Prostate gland (tissue), 2 donors: Measurements from ENCODE around the gene TMEM107. TPM values are rescaled to one million over a fixed set of nuclear protein-coding genes. Genes with fewer than 3 reads are reported as not detected.

Source experiments
- DNase-seq: peaks from one replicate; pipeline ENCODE4 v3.0.0-alpha.2; 2019; ENCODE audit warnings: low spot score
- H3K27ac ChIP-seq, 2 donors: fragments of 200-600 bp; sonication (generic); 2 replicates each; pipeline ENCODE4 v1.5.1; 2017 to 2019
- H3K27me3 ChIP-seq: fragments of 200-600 bp; sonication (generic); replicated peaks from 2 replicates; pipeline ENCODE4 v1.5.1; 2019; ENCODE audit not compliant: insufficient read depth
- H3K36me3 ChIP-seq, 2 donors: fragments of 200-600 bp; sonication (generic); 1 replicate in 1 of 2; 2 replicates in 1 of 2; pipeline versions ENCODE4 v1.5.1 to v1.8.1; 2017 to 2019
- H3K4me1 ChIP-seq: fragments of 200-600 bp; sonication (generic); replicated peaks from 2 replicates; pipeline ENCODE4 v1.5.1; 2019
- H3K4me3 ChIP-seq, 2 donors: fragments of 200-600 bp; sonication (generic); 2 replicates each; pipeline ENCODE4 v1.5.1; 2017 to 2019
- H3K9me3 ChIP-seq: fragments of 200-600 bp; sonication (generic); 2 replicates; pipeline ENCODE4 v1.5.1; 2017
- POLR2A ChIP-seq: fragments of 450-650 bp; IDR thresholded peaks from one replicate; pipeline ENCODE4 v1.6.1; 2016; ENCODE audit warnings: antibody characterized with exemption, mild to moderate bottlenecking
- POLR2AphosphoS5 ChIP-seq: sonication (generic); formaldehyde crosslinking; IDR thresholded peaks from one replicate; pipeline ENCODE4 v1.6.1; 2017; ENCODE audit warnings: antibody characterized with exemption
- WGBS: methylation state at CpG from one replicate; pipeline ENCODE4 v1.1.5; 2018; 5-methylcytosine and 5-hydroxymethylcytosine counted together
- intact Hi-C: fragments of 100-400 bp; cut with DNase I; formaldehyde crosslinking; loops from one replicate; pipeline ENCODE4 v1.14.2; 2022
- total RNA-seq, 2 donors: library from RNA; depleted of rRNA; stranded (reverse); fragments of >200 nt; gene quantifications; one replicate each; pipeline ENCODE4 v1.1.0, GENCODE V29; 2016
- TF ChIP-seq, protein P1 (sequence below), 4 experiments: fragments of 200-600 bp in 2 of 4; fragments of 450-650 bp in 2 of 4; sonication (generic) in 2 of 4; IDR thresholded peaks; 1 replicate in 3 of 4; 2 replicates in 1 of 4; pipeline ENCODE4 v1.5.1; 2016 to 2019; ENCODE audit warnings: antibody characterized with exemption in 4 of 4, mild to moderate bottlenecking in 2 of 4, moderate library complexity in 2 of 4

TMEM107 gene
- total RNA-seq, 2 donors from 2014 or later: 8.6 to 13.9 TPM

DNA sequence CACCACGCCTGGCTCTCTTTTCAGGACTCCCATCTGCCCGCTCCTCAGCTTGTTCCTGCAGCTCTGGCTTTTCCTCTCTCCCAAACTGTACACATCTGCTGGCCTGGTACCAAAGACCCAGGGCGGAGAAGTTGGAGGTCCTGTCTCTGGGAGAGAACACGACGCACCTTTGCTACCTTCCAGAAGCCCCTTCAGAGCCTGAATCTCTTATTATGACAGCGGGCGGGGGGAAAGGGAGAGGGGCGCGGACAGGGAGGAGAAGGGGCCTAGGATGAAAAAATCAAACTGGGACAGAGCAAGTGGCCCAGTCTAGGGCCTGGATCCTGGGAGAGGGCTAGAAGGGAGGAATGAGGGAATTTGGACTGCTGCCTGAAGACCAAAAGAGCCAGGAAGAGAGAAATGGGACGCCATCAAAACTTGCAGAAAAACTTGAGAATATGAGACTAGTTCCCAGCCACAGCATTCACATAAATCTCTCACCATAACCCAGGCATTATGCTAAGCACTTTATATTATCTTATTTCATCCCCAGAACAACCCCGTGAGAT lies 21.5 kb downstream of the TMEM107 start:
- intact Hi-C loops: loop anchor here (10.0 kb wide), 1 partner anchor 310 kb away; no protein-coding TSS in a partner anchor
- WGBS: 2% methylated on average over 11 of the region's 11 CpGs
- no peaks in the 10 kb centered on the region for H3K27me3 ChIP-seq

DNA sequence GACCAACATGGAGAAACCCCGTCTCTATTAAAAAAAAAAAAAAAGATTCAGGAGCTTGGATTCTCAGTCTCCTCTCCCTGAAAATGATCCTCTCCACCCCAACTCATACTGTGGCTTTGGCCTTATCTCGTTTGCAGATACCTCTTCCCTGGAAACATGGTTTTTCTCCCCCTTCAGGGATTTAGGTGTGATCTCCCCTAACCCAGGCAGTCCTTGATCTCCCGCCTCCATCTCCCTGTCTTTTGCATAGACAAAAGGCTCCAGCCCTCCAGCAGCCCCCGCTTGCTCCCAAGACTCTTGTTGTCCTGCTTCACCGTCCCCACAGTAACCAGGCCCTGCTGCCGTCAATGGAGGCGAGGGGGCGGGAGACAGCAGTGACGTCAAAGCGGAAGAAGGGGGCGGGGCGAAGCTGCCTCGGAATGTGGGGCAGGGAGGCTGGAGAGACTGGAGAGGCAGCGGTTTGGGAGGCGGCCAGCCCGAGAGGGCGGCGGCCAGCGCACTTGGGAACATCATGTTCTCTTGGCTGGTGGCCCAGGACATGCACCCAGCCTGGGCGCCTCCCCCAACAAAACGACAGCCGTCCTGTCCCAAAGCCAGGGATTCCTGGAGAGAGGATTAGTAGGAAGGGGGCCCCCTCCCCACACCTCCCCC lies 22.1 kb downstream of the TMEM107 start:
- no peaks in the 10 kb centered on the region for H3K9me3 ChIP-seq
- H3K4me3 ChIP-seq: peak overlapping the region; percentile 71 to 95
- peaks cover 17% of the 10 kb centered on the region for H3K4me1 ChIP-seq
- peak overlapping the region; percentile 100 for H3K27ac ChIP-seq
- WGBS: 2% methylated on average over 22 of the region's 22 CpGs
- intact Hi-C loops: loop anchor here (10.0 kb wide), 1 partner anchor 309 kb away; no protein-coding TSS in a partner anchor
- no peaks in the 10 kb centered on the region for H3K27me3 ChIP-seq
- peak; percentile 100 for DNase-seq
- TF ChIP-seq POLR2AphosphoS5 (peak; percentile 100), POLR2A (peak; percentile 78)
- TF ChIP-seq, protein P1, sequence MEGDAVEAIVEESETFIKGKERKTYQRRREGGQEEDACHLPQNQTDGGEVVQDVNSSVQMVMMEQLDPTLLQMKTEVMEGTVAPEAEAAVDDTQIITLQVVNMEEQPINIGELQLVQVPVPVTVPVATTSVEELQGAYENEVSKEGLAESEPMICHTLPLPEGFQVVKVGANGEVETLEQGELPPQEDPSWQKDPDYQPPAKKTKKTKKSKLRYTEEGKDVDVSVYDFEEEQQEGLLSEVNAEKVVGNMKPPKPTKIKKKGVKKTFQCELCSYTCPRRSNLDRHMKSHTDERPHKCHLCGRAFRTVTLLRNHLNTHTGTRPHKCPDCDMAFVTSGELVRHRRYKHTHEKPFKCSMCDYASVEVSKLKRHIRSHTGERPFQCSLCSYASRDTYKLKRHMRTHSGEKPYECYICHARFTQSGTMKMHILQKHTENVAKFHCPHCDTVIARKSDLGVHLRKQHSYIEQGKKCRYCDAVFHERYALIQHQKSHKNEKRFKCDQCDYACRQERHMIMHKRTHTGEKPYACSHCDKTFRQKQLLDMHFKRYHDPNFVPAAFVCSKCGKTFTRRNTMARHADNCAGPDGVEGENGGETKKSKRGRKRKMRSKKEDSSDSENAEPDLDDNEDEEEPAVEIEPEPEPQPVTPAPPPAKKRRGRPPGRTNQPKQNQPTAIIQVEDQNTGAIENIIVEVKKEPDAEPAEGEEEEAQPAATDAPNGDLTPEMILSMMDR (IDR thresholded peaks at IDR 0.05): peak in 2 of 4 experiments; percentile 8 to 13
- peaks cover 11 to 18% of the 10 kb centered on the region in 2 donors for H3K36me3 ChIP-seq

More for the DNA sequence above, 21.5 kb downstream of the TMEM107 start:
- H3K4me3 ChIP-seq: peak overlapping the region; percentile 71 to 95
- no peaks in the 10 kb centered on the region for H3K9me3 ChIP-seq
- TF ChIP-seq, protein P1 (IDR thresholded peaks at IDR 0.05): no peak
- TF ChIP-seq POLR2AphosphoS5: no peak
- TF ChIP-seq POLR2A: no peak
- H3K4me1 ChIP-seq: peaks cover 18% of the 10 kb centered on the region
- H3K27ac ChIP-seq: peak overlapping the region; percentile 100
- H3K36me3 ChIP-seq: peaks cover 5 to 16% of the 10 kb centered on the region in 2 donors
- no peak for DNase-seq

DNA sequence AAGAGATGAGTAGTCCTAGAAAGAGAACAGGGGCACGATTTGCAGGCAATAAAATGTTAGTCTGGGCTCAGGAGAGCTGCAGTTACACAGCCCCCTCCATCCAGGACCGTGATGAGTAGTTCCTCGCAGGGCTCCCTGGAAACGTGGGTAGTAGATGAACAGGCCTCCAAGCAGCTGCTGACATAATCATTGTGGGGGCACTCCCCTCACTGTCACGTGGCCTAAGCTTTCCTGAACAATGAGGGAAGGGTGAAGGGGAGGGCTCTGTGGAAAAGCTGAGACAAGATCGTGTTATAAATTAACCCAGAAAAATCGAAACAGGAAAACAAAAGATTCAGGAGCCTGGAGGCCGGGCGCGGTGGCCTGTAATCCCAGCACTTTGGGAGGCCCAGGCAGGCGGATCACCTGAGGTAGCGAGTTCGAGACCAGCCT lies 22.6 kb downstream of the TMEM107 start:
- intact Hi-C loops: loop anchor here (10.0 kb wide), 1 partner anchor 309 kb away; no protein-coding TSS in a partner anchor

DNA sequence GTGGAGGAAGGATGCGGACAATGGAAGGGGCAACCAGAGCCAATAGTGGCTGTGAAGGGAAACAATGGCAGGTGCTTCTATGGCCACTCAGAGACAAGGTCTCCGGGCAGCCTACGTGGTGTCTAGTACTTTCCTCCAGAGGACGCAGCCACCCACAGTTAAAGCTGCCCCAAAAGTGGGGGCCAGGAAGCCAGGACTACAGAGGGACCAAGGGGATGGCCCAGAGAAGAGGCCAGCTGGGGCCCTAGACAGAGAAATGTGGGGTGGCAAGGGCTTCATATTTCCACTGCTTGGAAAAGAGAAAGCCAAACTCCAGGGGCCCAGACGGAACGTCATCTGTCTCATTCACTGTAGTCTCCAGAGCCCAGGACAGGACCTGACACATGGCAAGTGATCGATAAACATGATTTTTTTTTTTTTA lies 23.1 kb downstream of the TMEM107 start:
- TF ChIP-seq POLR2A (no peak), POLR2AphosphoS5 (no peak)
- TF ChIP-seq, protein P1 (IDR thresholded peaks at IDR 0.05): no peak
- H3K27me3 ChIP-seq: no peaks in the 10 kb centered on the region
- peaks cover 17% of the 10 kb centered on the region for H3K4me1 ChIP-seq
- intact Hi-C loops: loop anchor here (10.0 kb wide), 1 partner anchor 308 kb away; no protein-coding TSS in a partner anchor
- no peak for DNase-seq
- peak overlapping the region; percentile 51 to 95 for H3K4me3 ChIP-seq
- H3K36me3 ChIP-seq: peaks cover 18 to 27% of the 10 kb centered on the region in 2 donors
- 74% methylated on average over 7 of the region's 7 CpGs for WGBS
- H3K27ac ChIP-seq: peak overlapping the region; percentile 100
- H3K9me3 ChIP-seq: no peaks in the 10 kb centered on the region

More for the DNA sequence above, 22.6 kb downstream of the TMEM107 start:
- peak overlapping the region; percentile 71 to 95 for H3K4me3 ChIP-seq
- peaks cover 17% of the 10 kb centered on the region for H3K4me1 ChIP-seq
- 17% methylated on average over 13 of the region's 13 CpGs for WGBS
- TF ChIP-seq POLR2AphosphoS5 (peak; percentile 47), POLR2A (peak; percentile 52)
- TF ChIP-seq, protein P1 (IDR thresholded peaks at IDR 0.05): no peak
- no peaks in the 10 kb centered on the region for H3K27me3 ChIP-seq
- no peaks in the 10 kb centered on the region for H3K9me3 ChIP-seq
- H3K36me3 ChIP-seq: peaks cover 13 to 22% of the 10 kb centered on the region in 2 donors
- H3K27ac ChIP-seq: peak overlapping the region; percentile 100
- no peak for DNase-seq
